ENCODE results near the gene UBTF.

GRCh38 chr17:44229090-44229489 is 9.6 kb upstream of the UBTF start:
- TF ChIP-seq CEBPB (IDR thresholded peaks at IDR 0.05; ENCODE audit: low read depth, low read length) (no peak), CTCF (conservative IDR thresholded peaks at IDR 0.05; ENCODE audit: low read depth, low read length) (no peak), RCOR1 (IDR thresholded peaks at IDR 0.05; ENCODE audit: insufficient replicate concordance, low read length) (no peak)

Measured in IMR-90 (cell line).